Mucosa of stomach (tissue), 1 donor: ENCODE measurements around the gene ASMTL.
"Not testable (repeated sequence)": the region's sequence is repeated elsewhere in the genome, so short reads cannot be mapped to it uniquely, and the experiment has no call there.

Experiments
- H3K27me3 ChIP-seq: one replicate; pipeline ENCODE4 v1.7.0; 2013; ENCODE audit warnings: mild to moderate bottlenecking, low read length; ENCODE audit not compliant: control insufficient read depth, insufficient read depth
- H3K36me3 ChIP-seq: one replicate; pipeline ENCODE4 v1.7.0; 2013; ENCODE audit warnings: low read length; ENCODE audit not compliant: control insufficient read depth, insufficient read depth
- H3K4me1 ChIP-seq: one replicate; pipeline ENCODE4 v1.7.0; 2013; ENCODE audit warnings: mild to moderate bottlenecking, low read length; ENCODE audit not compliant: control insufficient read depth, insufficient read depth
- H3K4me3 ChIP-seq: one replicate; pipeline ENCODE4 v1.7.0; 2013; ENCODE audit warnings: low read length
- H3K9ac ChIP-seq: one replicate; pipeline ENCODE4 v1.7.0; 2013; ENCODE audit warnings: mild to moderate bottlenecking, low read length, moderate library complexity
- H3K9me3 ChIP-seq: one replicate; pipeline ENCODE4 v1.7.0; 2013; ENCODE audit warnings: mild to moderate bottlenecking, low read length, moderate library complexity; ENCODE audit not compliant: control insufficient read depth
- donor health status: Pancreatic carcinoma.

ASMTL gene

GRCh38 chrX:1488745-1489144 is 36.0 kb upstream of the ASMTL start:
- Histone ChIP-seq H3K4me3 (no peak overlapping the region), H3K9me3 (no peaks in the 10 kb centered on the region), H3K27me3 (no peaks in the 10 kb centered on the region), H3K4me1 (no peaks in the 10 kb centered on the region), H3K36me3 (no peaks in the 10 kb centered on the region), H3K9ac (no peak overlapping the region)

DNA sequence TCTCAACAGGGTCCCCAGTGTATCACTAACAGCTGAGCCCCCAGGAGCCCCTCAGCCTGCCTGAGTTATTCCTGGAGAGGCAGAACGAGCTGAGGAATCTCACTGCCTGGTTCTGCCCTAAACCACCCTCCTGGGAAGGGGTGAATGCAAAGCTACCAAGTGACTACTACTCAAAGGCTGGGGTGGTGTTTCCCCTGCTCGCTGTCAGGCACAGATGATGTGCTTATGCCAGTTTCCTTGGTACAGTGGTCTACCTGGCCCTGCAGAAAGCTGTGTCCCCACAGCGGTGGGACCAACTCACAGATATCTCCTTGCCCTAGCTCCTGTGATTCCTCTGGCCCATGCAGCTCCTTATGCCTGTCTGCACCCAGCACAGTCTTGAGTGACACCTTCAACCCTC is 35.4 kb upstream of the ASMTL start:
- no peak overlapping the region for H3K4me3 ChIP-seq
- H3K9me3 ChIP-seq, result no peaks in the 10 kb centered on the region
- H3K4me1 ChIP-seq, result no peaks in the 10 kb centered on the region
- H3K27me3 ChIP-seq, result no peaks in the 10 kb centered on the region
- no peaks in the 10 kb centered on the region for H3K36me3 ChIP-seq
- no peak overlapping the region for H3K9ac ChIP-seq

DNA sequence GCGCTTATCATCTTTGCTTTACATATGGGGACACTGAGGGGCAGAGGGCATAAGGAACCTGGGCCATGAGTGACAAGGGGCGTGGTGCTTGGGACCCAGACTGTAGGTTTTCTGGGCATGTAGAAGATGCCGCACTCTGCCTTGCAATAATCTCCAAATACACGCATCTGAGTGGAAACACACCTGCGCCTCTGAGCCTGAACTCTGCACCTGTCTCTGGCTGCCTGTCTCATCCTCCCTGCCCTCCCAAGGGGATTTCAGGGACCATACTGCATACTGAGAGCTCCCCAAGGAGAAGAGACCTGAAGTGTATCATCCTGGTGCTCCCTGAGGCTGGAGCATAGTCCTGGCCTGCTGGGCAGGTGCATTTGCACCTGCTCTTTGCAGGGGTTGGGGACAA is 34.7 kb upstream of the ASMTL start:
- Histone ChIP-seq H3K36me3 (no peaks in the 10 kb centered on the region), H3K9ac (no peak overlapping the region), H3K4me3 (no peak overlapping the region), H3K27me3 (no peaks in the 10 kb centered on the region), H3K9me3 (no peaks in the 10 kb centered on the region), H3K4me1 (no peaks in the 10 kb centered on the region)

DNA sequence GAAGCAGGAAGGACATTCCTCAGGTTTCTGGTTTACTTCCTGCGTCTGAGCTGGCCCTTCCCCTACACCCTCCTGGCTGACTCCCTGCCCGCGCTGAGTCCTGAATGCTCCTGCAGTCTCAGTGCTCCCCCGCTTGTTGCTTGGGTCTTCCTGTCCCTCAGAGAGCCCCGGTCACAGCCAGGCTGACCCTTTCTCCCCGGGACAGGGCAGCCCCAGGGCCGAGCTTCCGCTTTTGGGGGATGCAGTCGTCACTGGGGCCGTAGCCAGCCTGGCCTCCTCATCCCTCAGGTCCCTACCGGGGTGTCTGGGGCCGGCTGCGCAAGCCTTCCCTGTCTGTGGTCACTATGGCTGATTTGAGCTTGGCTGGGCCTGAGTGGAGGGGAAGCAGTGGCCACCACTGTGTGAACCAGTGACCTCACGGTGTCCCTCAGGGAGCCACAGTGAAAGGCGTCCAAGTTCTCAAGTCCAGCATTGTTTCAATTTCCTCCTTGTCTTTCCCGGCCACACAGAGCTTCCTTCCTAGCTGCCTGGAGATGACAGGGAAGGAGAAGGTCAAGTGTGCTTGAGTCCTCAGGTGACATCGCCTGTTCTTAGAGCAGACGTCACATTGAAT is 34.1 kb upstream of the ASMTL start:
- Histone ChIP-seq H3K4me3 (no peak overlapping the region), H3K4me1 (no peaks in the 10 kb centered on the region), H3K9me3 (no peaks in the 10 kb centered on the region), H3K36me3 (no peaks in the 10 kb centered on the region), H3K9ac (no peak overlapping the region), H3K27me3 (no peaks in the 10 kb centered on the region)

DNA sequence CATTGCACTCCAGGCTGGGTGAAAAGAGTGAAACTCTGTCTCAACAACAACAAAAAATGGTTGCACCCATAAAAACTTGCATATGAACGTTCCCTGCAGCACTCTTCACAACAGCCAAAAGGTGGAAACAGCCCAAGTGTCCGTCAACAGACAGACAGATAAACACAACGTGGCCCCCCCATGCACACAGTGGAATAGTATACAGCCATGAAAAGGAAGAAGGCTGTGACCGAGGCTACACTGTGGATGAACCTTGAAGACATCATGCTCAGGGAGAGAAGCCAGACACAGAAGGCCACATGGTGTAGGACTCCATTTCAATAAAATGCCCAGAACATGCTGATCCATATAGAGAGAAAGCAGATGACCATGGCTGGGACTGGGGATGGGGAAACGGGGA is 33.5 kb upstream of the ASMTL start:
- no peaks in the 10 kb centered on the region for H3K4me1 ChIP-seq
- H3K4me3 ChIP-seq, result no peak overlapping the region
- no peaks in the 10 kb centered on the region for H3K9me3 ChIP-seq
- no peaks in the 10 kb centered on the region for H3K27me3 ChIP-seq
- H3K9ac ChIP-seq, result no peak overlapping the region
- no peaks in the 10 kb centered on the region for H3K36me3 ChIP-seq

DNA sequence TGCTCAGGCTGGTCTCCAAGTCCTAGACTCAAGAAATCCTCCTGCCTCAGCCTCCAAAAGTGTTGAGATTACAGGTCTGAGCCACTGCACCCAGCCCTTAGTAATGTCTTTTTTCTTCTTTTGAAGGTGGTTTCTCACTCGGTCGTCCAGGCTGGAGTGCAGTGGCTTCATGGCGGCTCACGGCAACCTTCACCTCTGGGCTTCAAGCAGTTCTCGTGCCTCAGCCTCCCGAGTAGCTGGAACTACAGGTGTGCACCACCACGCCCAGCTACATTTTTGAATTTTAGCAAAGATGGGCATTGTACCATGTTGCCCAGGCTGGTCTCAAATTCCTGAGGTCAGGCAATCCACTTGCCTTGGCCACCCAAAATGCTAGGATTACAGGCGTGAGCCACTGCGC is 32.3 kb upstream of the ASMTL start:
- H3K4me1 ChIP-seq, result no peaks in the 10 kb centered on the region
- no peak overlapping the region for H3K9ac ChIP-seq
- H3K4me3 ChIP-seq, result no peak overlapping the region
- H3K9me3 ChIP-seq, result no peaks in the 10 kb centered on the region
- H3K27me3 ChIP-seq, result no peaks in the 10 kb centered on the region
- no peaks in the 10 kb centered on the region for H3K36me3 ChIP-seq

DNA sequence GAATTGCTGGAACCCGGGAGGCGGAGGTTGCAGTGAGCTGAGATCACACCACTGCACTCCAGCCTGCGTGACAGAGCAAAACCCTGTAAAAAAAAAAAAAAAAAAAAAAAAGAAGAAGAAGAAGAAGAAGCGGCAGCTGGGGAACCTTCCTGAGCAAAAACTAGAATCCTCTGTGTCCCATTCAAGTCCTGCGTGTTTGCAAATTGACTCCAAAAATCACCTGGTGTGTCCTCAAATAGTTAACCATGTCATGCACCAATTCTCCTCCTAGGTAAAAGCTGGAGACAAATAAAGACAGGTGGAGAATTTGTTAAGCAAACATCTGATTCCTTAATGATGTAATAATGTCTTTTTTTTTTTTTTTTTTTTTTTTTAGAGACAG is 31.9 kb upstream of the ASMTL start:
- Histone ChIP-seq H3K4me3 (no peak overlapping the region), H3K4me1 (no peaks in the 10 kb centered on the region), H3K9me3 (no peaks in the 10 kb centered on the region), H3K27me3 (no peaks in the 10 kb centered on the region), H3K9ac (no peak overlapping the region), H3K36me3 (no peaks in the 10 kb centered on the region)

DNA sequence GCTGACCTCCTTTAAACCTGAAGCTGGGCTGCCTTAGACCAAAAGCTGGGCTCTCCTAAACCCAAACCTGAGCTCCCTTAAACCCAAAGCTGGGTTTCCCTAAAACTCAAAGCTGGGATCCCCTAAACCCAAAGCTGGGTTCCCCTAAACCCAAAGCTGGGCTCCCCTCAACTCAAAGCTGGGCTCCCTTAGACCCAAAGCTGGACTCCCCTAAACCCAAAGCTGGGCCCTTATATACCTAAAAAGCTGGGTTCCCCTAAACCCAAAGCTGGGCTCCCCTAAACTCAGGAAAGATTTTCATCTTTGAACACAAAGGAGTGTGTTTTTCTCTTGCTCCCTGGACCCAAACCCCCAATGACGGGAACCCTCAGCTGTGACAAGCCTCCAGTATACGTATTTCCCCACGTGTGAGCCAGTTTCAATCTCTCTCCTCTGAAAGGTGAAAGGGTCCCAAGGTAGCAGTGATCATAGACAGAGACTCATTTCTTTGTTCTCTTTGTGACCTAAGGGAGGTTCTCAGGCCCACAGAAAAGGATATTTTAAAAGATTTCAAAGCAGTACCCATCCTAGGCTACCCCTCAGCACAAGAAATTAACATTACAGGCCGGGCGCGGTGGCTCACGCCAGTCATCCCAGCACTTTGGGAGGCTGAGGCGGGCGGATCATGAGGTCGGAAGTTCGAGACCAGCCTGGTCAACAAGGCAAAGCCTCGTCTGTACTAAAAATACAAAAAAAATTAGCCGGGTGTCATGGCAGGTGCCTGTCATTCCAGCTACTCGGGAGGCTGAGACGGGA is 31.3 kb upstream of the ASMTL start:
- H3K4me3 ChIP-seq, result no peak overlapping the region
- no peaks in the 10 kb centered on the region for H3K36me3 ChIP-seq
- no peaks in the 10 kb centered on the region for H3K27me3 ChIP-seq
- H3K9me3 ChIP-seq, result no peaks in the 10 kb centered on the region
- H3K4me1 ChIP-seq, result no peaks in the 10 kb centered on the region
- no peak overlapping the region for H3K9ac ChIP-seq

DNA sequence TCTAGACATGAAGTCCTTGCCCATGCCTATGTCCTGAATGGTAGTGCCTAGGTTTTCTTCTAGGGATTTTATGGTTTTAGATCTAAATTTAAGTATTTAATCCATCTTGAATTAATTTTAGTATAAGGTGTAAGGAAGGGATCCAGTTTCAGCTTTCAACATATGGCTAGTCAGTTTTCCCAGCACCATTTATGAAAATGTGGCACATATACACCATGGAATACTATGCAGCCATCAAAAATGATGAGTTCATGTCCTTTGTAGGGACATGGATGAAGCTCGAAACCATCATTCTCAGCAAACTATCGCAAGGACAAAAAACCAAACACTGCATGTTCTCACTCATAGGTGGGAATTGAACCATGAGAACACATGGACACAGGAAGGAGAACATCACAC is 29.8 kb upstream of the ASMTL start:
- not testable (repeated sequence) for H3K4me3 ChIP-seq, H3K9ac ChIP-seq, H3K9me3 ChIP-seq

DNA sequence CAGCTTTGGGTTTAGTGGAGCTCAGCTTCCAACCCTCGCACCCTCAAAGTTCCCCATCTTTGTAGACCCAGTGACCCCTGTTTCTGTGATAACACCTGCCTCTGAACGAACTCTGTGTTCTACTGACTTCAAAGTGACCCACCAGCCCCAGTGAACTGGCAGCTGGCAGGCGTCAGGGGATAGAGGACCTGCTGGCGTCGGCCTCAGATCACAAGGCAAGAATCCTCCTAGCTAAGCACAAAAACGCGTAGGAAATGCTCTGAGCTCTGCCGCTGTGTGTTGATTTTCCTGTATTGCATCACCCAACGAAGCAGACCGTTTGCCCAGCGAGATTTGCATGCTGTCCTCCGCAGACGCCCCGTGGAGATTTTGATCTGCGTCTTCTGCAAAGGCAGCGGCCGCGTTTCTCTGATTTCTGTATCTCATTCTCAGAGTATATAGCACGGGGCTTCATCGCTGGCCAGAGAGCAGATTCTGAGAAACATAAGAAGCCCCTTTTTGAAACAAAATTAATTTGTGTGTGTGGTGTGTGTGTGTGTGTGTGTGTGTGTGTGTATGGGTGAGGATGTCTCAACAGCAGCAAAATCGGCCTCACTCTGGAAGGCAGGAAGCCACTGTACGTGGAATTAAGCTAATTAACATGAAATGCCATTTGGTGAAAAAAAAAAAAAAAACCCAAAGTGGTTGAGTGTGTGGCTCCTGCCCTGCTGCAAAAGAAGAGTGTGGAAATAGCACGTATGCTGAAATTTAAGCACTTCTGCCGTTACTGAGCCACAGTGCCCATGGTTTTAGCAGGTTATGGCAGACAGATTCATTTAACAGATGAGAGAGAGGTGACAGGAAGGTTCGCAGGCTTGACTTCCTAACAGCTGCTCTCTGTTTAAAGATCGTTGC is 29.2 kb upstream of the ASMTL start:
- H3K4me1 ChIP-seq, result no peaks in the 10 kb centered on the region
- no peaks in the 10 kb centered on the region for H3K9me3 ChIP-seq
- H3K36me3 ChIP-seq, result no peaks in the 10 kb centered on the region
- H3K4me3 ChIP-seq, result no peak overlapping the region
- H3K9ac ChIP-seq, result peak overlapping the region; percentile 28
- H3K27me3 ChIP-seq, result no peaks in the 10 kb centered on the region

More for the DNA sequence above, 29.8 kb upstream of the ASMTL start:
- H3K36me3 ChIP-seq, H3K4me1 ChIP-seq, H3K27me3 ChIP-seq: not testable (repeated sequence)

GRCh38 chrX:1480082-1480785 is 27.5 kb upstream of the ASMTL start:
- H3K36me3 ChIP-seq, result no peaks in the 10 kb centered on the region

More at GRCh38 chrX:1480082-1480785, 27.5 kb upstream of the ASMTL start:
- Histone ChIP-seq H3K27me3 (no peaks in the 10 kb centered on the region), H3K9me3 (no peaks in the 10 kb centered on the region), H3K9ac (no peak overlapping the region), H3K4me1 (no peaks in the 10 kb centered on the region), H3K4me3 (no peak overlapping the region)
